NCI-H1105 treated with DMSO at 0.1 percent for 48 hours (cell line): Measurements from ENCODE around the gene YY1AP1.
"Not testable (repeated sequence)": the region's sequence is repeated elsewhere in the genome, so short reads cannot be mapped to it uniquely, and the experiment has no call there.

ENCODE experiments used
- DNase-seq: peaks from one replicate; lab custom pipeline; 2025; lab: John Stamatoyannopoulos, UW

The YY1AP1 gene

GRCh38 chr1:155646307-155646706, 42.3 kb downstream of the YY1AP1 start:
- DNase-seq, result no peak

- no peak for DNase-seq
Measured at GRCh38 chr1:155645648-155646047, 42.9 kb downstream of the YY1AP1 start.

DNA sequence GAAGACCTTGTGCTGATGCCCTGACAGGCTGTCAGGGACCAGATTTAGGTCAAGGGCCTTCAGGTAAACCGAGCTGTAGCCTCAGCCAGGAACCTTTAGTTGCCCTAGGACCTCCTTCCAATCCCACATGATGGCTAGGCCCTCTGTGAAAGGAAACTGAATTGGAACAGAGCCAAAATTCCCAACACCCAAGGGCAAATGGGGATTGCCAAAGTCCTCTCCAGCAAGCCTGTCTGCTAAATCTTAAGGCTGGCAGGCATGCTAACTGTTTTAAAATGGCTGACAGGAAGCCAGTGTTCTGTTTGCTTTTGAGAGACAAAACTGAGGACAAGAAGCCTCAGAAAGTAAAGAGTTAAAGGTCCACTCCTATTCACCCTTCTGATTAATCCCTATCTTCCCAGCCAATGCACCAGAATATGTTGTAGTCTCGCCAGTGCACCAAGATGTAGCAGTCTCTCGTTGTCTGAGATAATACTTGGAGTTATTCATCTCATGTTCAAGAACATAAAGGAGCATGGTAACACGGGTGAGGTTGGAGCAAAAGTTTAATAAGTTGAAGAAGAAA, 43.5 kb downstream of the YY1AP1 start:
- DNase-seq, result no peak

DNA sequence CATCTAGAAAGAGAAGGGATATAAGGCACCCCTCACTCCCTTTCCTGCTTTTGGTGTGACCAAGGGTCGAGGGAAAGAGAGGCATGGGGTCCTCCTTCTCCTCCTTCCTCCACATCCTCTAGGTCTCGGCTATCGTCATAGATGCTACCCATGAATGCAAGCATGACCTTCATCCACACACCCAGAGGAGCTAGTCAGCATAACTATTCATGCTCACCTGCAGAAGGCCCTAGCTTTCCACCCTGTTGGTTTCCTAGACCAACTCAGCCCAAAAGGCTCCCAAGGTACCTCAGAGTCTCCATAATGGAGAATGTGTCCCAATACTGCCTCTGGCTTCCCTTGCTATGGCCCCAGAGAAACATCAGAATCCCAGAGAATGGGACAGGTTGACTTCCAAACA, 45.3 kb downstream of the YY1AP1 start:
- no peak for DNase-seq

- not testable (repeated sequence) for DNase-seq
Measured at GRCh38 chr1:155642559-155643180, 45.9 kb downstream of the YY1AP1 start.

GRCh38 chr1:155640367-155640766, 48.2 kb downstream of the YY1AP1 start:
- DNase-seq, result no peak

DNA sequence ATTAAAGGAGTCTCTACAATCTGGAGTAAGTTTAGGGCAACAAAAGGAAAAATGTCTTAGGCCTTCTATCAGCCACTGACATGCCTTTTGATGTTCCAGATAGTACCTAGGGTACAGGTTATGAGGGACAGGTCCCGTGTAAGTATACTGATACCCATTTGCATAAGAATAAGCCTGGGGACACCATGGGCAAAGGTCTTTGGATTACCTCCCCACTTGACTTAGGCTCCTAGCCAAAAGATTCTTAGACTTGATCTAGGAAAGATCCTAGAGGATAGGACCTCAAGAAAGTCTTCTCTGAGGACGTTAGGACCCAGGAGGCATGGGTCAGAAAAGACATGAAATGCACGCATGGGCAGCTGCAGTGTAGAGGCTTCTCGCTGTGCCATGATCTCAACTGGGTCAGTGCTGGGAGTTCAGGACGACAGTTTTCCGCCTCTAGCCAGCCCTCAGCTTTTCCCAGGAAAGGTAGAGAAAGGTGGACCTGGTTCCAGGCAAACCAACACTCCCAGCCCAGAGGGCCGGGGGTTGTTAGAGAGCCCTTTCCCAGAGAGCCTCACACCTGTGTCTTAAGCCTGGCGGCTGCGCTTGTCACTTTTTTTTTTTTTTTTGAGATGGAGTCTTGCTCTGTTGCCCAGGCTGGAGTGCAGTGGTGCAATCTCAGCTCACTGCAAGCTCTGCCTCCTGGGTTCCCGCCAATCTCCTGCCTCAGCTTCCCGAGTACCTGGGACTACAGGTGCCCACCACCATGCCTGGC, 52.0 kb downstream of the YY1AP1 start:
- no peak for DNase-seq

DNA sequence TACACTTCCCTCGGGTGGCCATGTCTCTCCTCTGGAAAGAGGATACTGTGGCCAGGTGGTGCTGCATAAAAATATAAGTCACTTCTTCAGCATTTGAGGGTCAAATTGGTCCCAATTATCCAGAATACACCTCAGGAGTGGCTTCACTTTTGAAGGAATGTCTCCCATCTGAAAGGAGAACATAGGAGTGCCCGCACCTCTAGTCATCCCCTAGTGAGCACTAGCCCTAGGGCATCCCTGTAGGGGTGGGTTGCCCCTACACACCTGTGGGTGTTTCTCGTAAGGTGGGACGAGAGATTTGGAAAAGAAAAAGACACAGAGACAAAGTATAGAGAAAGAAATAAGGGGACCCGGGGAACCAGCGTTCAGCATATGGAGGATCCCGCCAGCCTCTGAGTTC, 62.1 kb downstream of the YY1AP1 start:
- DNase-seq, result not testable (repeated sequence)

DNA sequence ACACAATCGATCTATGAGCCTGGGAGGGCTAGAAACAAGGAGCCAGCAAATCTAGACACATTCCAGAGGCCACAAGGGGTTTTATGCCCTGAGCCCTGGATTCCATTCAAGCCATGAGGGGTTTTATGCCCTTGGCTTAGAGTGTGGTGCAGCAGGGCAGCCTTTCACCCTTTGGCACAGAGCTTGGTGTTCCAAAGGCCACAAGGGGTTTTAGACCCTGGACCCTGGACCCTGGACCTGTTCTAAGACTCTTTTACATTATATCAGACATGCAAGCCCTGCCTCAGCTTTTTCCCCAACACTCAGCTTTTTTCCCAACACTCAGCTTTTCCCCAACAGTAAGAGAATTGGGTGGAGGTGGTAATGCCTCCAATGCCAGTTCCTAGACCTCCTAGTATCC, 65.2 kb downstream of the YY1AP1 start:
- DNase-seq, result no peak

DNA sequence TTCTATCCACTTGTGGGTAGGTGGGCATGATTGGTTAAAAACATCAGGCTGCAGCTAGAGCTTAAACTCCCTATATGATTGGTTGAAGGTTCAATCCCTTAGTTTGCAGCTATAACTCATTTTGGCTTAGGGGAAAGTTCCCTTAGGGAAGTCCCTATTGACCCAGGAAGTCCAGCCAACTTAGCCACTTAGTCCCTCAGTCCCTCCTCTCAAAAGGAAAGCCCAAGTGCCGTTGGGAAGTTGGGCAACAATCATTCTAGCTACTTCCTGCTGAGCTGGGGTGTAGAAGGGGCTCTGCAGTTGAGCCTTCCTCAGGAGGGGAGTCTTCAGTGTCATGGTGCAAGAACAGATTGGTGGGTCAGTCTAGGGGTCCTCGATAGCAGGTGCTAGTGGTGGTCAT, 66.4 kb downstream of the YY1AP1 start:
- DNase-seq, result no peak

DNA sequence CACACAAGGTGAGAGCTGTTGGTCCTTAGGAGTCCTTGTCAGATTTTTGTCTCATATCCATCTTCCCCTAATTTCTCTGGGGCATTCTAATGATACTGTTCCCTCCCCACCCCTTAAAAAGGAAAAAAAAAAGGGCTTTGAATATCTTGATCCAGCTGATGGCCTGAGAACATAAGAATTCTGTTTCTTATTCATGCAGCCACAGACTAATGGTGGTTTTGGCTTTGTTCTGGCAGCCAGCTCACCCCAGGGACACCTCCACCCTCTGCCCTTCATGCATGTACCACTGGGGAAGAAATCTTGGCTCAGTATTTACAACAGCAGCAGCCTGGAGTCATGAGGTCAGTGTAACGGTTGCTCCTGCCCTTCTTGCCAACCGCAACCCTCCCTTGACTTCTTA, 75.3 kb downstream of the YY1AP1 start:
- not testable (repeated sequence) for DNase-seq

DNA sequence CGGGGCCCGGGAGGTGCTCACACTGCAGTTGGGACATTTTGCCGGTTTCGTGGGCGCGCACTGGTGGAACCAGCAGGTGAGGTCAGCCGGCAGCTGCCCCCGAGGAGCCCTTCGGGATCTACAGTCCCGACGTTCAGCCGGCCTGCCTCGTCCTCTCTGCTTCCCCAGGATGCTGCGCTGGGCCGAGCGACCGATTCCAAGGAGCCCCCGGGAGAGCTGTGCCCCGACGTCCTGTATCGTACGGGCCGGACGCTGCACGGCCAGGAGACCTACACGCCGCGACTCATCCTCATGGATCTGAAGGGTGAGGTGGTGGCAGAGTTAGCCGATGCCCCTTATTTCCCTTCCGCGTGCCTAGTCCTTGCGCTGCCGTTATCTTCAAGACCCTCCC, 78.3 kb downstream of the YY1AP1 start:
- DNase-seq, result not testable (repeated sequence)

- DNase-seq, result peak; percentile 97
Measured at GRCh38 chr1:155609515-155610256, 78.9 kb downstream of the YY1AP1 start, which contains the start of gene MSTO1. TSS of gene MSTO1 (plus strand) at chr1:155610218. CDS start at chr1:155610249, 31 bp downstream.
